A549 treated with Mapracorat at 1 μM for 4 hours (cell line): ENCODE results near the gene POT1. TPM values are rescaled to one million over a fixed set of nuclear protein-coding genes. Genes with fewer than 3 reads are reported as not detected.

ENCODE experiments used
- total RNA-seq: library from RNA; stranded (reverse); fragments of 200-300 nt; extraction: Qiagen RNA extraction; gene quantifications from 5 replicates; pipeline ENCODE4 v1.2.3, GENCODE V29; 2022

POT1 gene
- 11.1 to 16.6 TPM (median 13.0 TPM) in 5 replicates for total RNA-seq

DNA sequence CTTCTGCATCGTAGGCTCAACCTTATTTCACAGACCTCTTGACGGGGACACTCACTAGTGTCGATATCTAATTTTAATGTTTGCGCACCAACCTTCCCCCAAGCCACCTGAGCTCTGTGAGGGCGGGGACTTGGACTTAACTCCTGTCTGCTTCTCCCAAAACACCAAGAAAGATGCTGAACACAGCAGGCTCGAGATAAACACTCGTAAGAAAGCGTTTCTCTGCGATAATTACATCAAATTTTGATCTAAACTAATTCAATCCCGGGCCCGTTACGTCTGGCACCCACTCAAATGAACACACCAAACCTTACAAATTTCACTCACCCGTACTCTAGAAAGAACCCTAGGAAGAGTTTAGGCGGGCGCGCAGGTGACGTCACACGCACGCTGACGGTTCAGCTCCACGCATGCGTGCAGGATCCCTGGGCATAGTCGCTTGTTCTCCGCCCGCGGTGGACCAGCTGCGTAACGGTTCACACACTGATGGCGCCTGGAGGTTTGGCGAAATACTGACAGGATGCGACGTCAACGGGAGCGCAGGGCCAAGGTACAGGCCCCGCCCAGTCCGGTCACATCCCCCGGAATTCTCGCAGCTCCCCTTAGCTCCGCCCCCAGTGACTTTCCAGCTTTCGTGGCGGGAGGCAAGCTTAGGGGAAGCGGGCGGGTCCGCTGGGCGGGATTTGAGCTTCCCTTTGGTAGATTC lies at the start of gene POT1:
Gene POT1 (minus strand): TSS at position 359 of the 706 bp plus-strand sequence. CDS start 32,652 bp downstream, outside the sequence.

Other genes starting within 250 kb of the POT1 start
- gene GPR37, start 164.0 kb downstream of the POT1 start, total RNA-seq: 0.54 to 0.74 TPM (median 0.59 TPM) in 5 replicates